ENCODE measurements around the gene ADGRV1.

DNA sequence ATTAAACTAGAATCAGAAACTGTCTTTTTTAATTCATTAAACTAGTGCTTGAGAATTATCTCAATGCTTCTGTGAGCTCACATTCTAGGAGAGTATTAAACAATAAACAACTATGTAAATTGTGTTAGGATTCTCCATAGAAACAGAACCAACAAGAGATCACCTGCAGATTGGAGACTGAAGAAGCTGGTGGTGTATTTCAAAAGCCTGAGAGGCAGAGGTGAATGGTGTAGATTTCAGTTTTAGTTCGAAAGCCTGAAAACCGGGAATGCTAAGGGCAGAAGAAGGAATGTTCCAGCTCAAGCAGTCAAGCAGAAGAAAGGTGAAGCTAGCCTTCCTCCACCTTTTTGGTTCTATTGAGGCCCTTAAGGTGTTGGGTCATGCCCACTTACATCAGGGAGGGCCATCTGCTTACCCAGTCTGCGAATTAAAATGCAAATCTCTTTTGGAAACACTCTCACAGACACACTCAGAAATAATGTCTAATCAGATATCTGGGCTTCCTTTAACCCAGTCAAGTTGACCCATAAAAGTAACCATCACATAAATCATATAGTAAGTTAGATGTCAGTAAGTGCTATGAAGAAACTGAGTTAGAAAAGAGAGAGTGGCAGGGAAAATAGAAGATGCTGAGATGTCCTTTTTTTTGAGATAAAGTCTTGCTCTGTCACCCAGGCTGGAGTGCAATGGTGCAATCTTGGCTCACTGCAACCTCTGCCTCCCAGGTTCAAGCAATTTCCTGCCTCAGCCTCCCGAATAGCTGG, 533.1 kb downstream of the ADGRV1 start:
- TF ChIP-seq, protein P1, sequence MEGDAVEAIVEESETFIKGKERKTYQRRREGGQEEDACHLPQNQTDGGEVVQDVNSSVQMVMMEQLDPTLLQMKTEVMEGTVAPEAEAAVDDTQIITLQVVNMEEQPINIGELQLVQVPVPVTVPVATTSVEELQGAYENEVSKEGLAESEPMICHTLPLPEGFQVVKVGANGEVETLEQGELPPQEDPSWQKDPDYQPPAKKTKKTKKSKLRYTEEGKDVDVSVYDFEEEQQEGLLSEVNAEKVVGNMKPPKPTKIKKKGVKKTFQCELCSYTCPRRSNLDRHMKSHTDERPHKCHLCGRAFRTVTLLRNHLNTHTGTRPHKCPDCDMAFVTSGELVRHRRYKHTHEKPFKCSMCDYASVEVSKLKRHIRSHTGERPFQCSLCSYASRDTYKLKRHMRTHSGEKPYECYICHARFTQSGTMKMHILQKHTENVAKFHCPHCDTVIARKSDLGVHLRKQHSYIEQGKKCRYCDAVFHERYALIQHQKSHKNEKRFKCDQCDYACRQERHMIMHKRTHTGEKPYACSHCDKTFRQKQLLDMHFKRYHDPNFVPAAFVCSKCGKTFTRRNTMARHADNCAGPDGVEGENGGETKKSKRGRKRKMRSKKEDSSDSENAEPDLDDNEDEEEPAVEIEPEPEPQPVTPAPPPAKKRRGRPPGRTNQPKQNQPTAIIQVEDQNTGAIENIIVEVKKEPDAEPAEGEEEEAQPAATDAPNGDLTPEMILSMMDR (IDR thresholded peaks at IDR 0.05 in 2 of 3, conservative IDR thresholded peaks at IDR 0.05 in 1 of 3; ENCODE audit: insufficient read depth in 2 of 3, low read depth in 1 of 3, low read length in 3 of 3): no peak
- TF ChIP-seq, protein P2, sequence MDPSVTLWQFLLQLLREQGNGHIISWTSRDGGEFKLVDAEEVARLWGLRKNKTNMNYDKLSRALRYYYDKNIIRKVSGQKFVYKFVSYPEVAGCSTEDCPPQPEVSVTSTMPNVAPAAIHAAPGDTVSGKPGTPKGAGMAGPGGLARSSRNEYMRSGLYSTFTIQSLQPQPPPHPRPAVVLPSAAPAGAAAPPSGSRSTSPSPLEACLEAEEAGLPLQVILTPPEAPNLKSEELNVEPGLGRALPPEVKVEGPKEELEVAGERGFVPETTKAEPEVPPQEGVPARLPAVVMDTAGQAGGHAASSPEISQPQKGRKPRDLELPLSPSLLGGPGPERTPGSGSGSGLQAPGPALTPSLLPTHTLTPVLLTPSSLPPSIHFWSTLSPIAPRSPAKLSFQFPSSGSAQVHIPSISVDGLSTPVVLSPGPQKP (CRISPR knock-in tag; IDR thresholded peaks at IDR 0.05): no peak
- TF ChIP-seq XRCC3 (IDR thresholded peaks at IDR 0.05) (no peak), SP1 (CRISPR knock-in tag; IDR thresholded peaks at IDR 0.05) (no peak), POLR2A (conservative IDR thresholded peaks at IDR 0.05) (no peak), MAZ (CRISPR knock-in tag; conservative IDR thresholded peaks at IDR 0.05 in 1 of 2, IDR thresholded peaks at IDR 0.05 in 1 of 2) (no peak), HCFC1 (IDR thresholded peaks at IDR 0.05; ENCODE audit: low read depth, low read length) (no peak), ZNF232 (CRISPR knock-in tag; IDR thresholded peaks at IDR 0.05) (no peak), CC2D1A (IDR thresholded peaks at IDR 0.05) (no peak), TCF7 (IDR thresholded peaks at IDR 0.05; ENCODE audit: borderline replicate concordance) (no peak)

All from K562 (cell line).